WTC11 (cell line): Measurements from ENCODE around the gene CCDC69. TPM values are rescaled to one million over a fixed set of nuclear protein-coding genes. Genes with fewer than 3 reads are reported as not detected.

Experiments used
- ATAC-seq: fragments of 200-7000 bp; cut with Tn5 transposase; 2 replicates; pipeline ENCODE4 v1.10.0; 2021; ENCODE audit warnings: mild to moderate bottlenecking, moderate library complexity
- CTCF ChIA-PET: fragments of 300-600 bp; sonication (Branson Sonifier 250); formaldehyde crosslinking; loops from one replicate; lab custom pipeline; 2021; ENCODE audit warnings: antibody characterized with exemption; lab: Charles Lee
- POLR2A ChIA-PET: fragments of 350-600 bp; sonication (Branson Sonifier 250); formaldehyde crosslinking; loops from one replicate; lab custom pipeline; 2021; ENCODE audit warnings: antibody characterized with exemption; lab: Charles Lee
- DNase-seq: peaks from one replicate; pipeline ENCODE4 v3.0.0; 2021; ENCODE audit warnings: low spot score
- H3K27ac Mint-ChIP-seq: 2 replicates; pipeline ENCODE4 v1.8.0; 2021; ENCODE audit warnings: mixed read lengths
- H3K27me3 Mint-ChIP-seq: 2 replicates; pipeline ENCODE4 v1.8.0; 2021; ENCODE audit warnings: low read depth, mild to moderate bottlenecking, moderate library complexity, mixed read lengths
- H3K36me3 Mint-ChIP-seq: 2 replicates; pipeline ENCODE4 v1.8.0; 2021; ENCODE audit warnings: mixed read lengths
- H3K4me1 Mint-ChIP-seq: 2 replicates; pipeline ENCODE4 v1.8.0; 2022; ENCODE audit warnings: mixed read lengths
- H3K4me3 Mint-ChIP-seq: 2 replicates; pipeline ENCODE4 v1.8.0; 2021; ENCODE audit warnings: mild to moderate bottlenecking, moderate library complexity, mixed read lengths
- H3K9me3 Mint-ChIP-seq: 2 replicates; pipeline ENCODE4 v1.8.0; 2021; ENCODE audit warnings: mixed read lengths
- ARID4B ChIP-seq: sonication (generic); formaldehyde crosslinking; IDR thresholded peaks from 2 replicates; pipeline ENCODE4 v1.8.0; 2023; ENCODE audit warnings: missing genetic modification reagents, mild to moderate bottlenecking, borderline replicate concordance
- ATF1 ChIP-seq: sonication (generic); formaldehyde crosslinking; IDR thresholded peaks from 2 replicates; pipeline ENCODE4 v1.8.1; 2023; ENCODE audit warnings: mild to moderate bottlenecking, moderate library complexity, missing genetic modification reagents
- ATF2 ChIP-seq: sonication (generic); formaldehyde crosslinking; IDR thresholded peaks from 2 replicates; pipeline ENCODE4 v1.8.1; 2022; ENCODE audit warnings: low read depth, missing genetic modification reagents, borderline replicate concordance
- CDX4 ChIP-seq: fragments of 250-450 bp; sonication (Bioruptor Pico); IDR thresholded peaks from 2 replicates; pipeline ENCODE4 v1.9.0; 2021; ENCODE audit warnings: moderate library complexity, mild to moderate bottlenecking, inconsistent platforms, borderline replicate concordance
- E2F5 ChIP-seq: sonication (generic); formaldehyde crosslinking; IDR thresholded peaks from 2 replicates; pipeline ENCODE4 v1.8.1; 2022; ENCODE audit warnings: mild to moderate bottlenecking, moderate library complexity, missing genetic modification reagents
- FOXP4 ChIP-seq: sonication (generic); formaldehyde crosslinking; IDR thresholded peaks from 2 replicates; pipeline ENCODE4 v1.8.0; 2022; ENCODE audit warnings: mild to moderate bottlenecking, missing genetic modification reagents
- PRRX2 ChIP-seq: fragments of 250-450 bp; sonication (Bioruptor Pico); IDR thresholded peaks from 2 replicates; pipeline ENCODE4 v1.8.0; 2021; ENCODE audit warnings: mild to moderate bottlenecking
- SP1 ChIP-seq: sonication (generic); formaldehyde crosslinking; conservative IDR thresholded peaks from 2 replicates; pipeline ENCODE4 v1.8.1; 2022; ENCODE audit warnings: missing genetic modification reagents
- TEAD4 ChIP-seq: sonication (generic); formaldehyde crosslinking; IDR thresholded peaks from 2 replicates; pipeline ENCODE4 v1.8.0; 2022; ENCODE audit warnings: mild to moderate bottlenecking, missing genetic modification reagents
- TP53 ChIP-seq: sonication (generic); formaldehyde crosslinking; IDR thresholded peaks from 2 replicates; pipeline ENCODE4 v1.8.1; 2023; ENCODE audit warnings: mild to moderate bottlenecking, missing genetic modification reagents
- USF2 ChIP-seq: sonication (generic); formaldehyde crosslinking; IDR thresholded peaks from 2 replicates; pipeline ENCODE4 v1.8.1; 2023; ENCODE audit warnings: mild to moderate bottlenecking, missing genetic modification reagents, moderate library complexity
- ZNF281 ChIP-seq: sonication (generic); formaldehyde crosslinking; IDR thresholded peaks from 2 replicates; pipeline ENCODE4 v1.8.0; 2023; ENCODE audit warnings: mild to moderate bottlenecking, missing genetic modification reagents
- ZNF416 ChIP-seq: fragments of 250-450 bp; sonication (Bioruptor Pico); IDR thresholded peaks from 2 replicates; pipeline ENCODE4 v1.9.0; 2021; ENCODE audit warnings: mild to moderate bottlenecking, inconsistent platforms
- ZNF512 ChIP-seq: sonication (generic); formaldehyde crosslinking; IDR thresholded peaks from 2 replicates; pipeline ENCODE4 v1.8.1; 2022; ENCODE audit warnings: missing genetic modification reagents, borderline replicate concordance
- ZNF671 ChIP-seq: fragments of 250-450 bp; sonication (Bioruptor Pico); IDR thresholded peaks from 2 replicates; pipeline ENCODE4 v1.8.0; 2021; ENCODE audit warnings: mild to moderate bottlenecking
- total RNA-seq: library from RNA; stranded (reverse); gene quantifications from 3 replicates; pipeline ENCODE4 v1.2.3, GENCODE V29; 2021

The CCDC69 gene
- total RNA-seq, 1 experiment from 2014 or later = 12.4 TPM

GRCh38 chr5:151215546-151215880 lies 8.4 kb downstream of the CCDC69 start:
- POLR2A ChIA-PET = no interaction called here
- no peak for ATAC-seq
- no peak for DNase-seq
- H3K9me3 Mint-ChIP-seq = no peaks in the 10 kb centered on the region
- CTCF ChIA-PET = interaction anchor here (1.1 kb wide), 1 partner anchor 23 kb away, joined by 3 read pairs; no protein-coding TSS in a partner anchor
- TF ChIP-seq ATF1 (CRISPR knock-in tag) (no peak), TEAD4 (no peak), ZNF281 (CRISPR knock-in tag) (no peak), USF2 (no peak), FOXP4 (CRISPR knock-in tag) (no peak), TP53 (CRISPR knock-in tag) (no peak)
- peaks cover 8% of the 10 kb centered on the region for H3K4me1 Mint-ChIP-seq
- H3K27me3 Mint-ChIP-seq = no peaks in the 10 kb centered on the region
- no peak overlapping the region for H3K27ac Mint-ChIP-seq
- no peak overlapping the region for H3K4me3 Mint-ChIP-seq
- no peaks in the 10 kb centered on the region for H3K36me3 Mint-ChIP-seq

- Mint-ChIP-seq H3K4me1 (peaks cover 8% of the 10 kb centered on the region), H3K36me3 (no peaks in the 10 kb centered on the region), H3K27me3 (no peaks in the 10 kb centered on the region), H3K4me3 (no peak overlapping the region), H3K9me3 (no peaks in the 10 kb centered on the region), H3K27ac (no peak overlapping the region)
- no peak for DNase-seq
- ChIA-PET CTCF (interaction anchor here (1.1 to 4.7 kb wide), 7 partner anchors 9 to 166 kb away, joined by 3 to 23 read pairs (median 6); partner anchors contain the start of gene CCDC69), POLR2A (no interaction called here)
- ATAC-seq = no peak
- TF ChIP-seq CDX4 (no peak), ZNF416 (CRISPR knock-in tag) (no peak), TEAD4 (no peak), ARID4B (CRISPR knock-in tag) (no peak), PRRX2 (CRISPR knock-in tag) (no peak), FOXP4 (CRISPR knock-in tag) (no peak), ZNF671 (no peak), ZNF512 (CRISPR knock-in tag) (no peak), ATF2 (CRISPR knock-in tag) (no peak), E2F5 (no peak), SP1 (no peak)
Observed at GRCh38 chr5:151214614-151215545, 9.0 kb downstream of the CCDC69 start.
